Gastroesophageal sphincter (tissue), 3 donors: ENCODE results near the gene ZBTB8B.

Experiments used
- CTCF ChIP-seq, 4 experiments: fragments of 200-600 bp in 2 of 4; fragments of 450-650 bp in 2 of 4; sonication (generic) in 1 of 4; IDR thresholded peaks; one replicate each; pipeline ENCODE4 v1.5.1; 2017 to 2019; ENCODE audit warnings: antibody characterized with exemption in 4 of 4, mild to moderate bottlenecking in 2 of 4, moderate library complexity in 2 of 4
- POLR2A ChIP-seq, 2 donors: fragments of 450-650 bp; IDR thresholded peaks; one replicate each; pipeline ENCODE4 v1.6.1; 2017; ENCODE audit warnings: antibody characterized with exemption in 2 of 2, mild to moderate bottlenecking in 2 of 2, moderate library complexity in 1 of 2
- POLR2AphosphoS5 ChIP-seq: sonication (generic); formaldehyde crosslinking; IDR thresholded peaks from one replicate; pipeline ENCODE4 v1.6.1; 2017; ENCODE audit warnings: antibody characterized with exemption

DNA sequence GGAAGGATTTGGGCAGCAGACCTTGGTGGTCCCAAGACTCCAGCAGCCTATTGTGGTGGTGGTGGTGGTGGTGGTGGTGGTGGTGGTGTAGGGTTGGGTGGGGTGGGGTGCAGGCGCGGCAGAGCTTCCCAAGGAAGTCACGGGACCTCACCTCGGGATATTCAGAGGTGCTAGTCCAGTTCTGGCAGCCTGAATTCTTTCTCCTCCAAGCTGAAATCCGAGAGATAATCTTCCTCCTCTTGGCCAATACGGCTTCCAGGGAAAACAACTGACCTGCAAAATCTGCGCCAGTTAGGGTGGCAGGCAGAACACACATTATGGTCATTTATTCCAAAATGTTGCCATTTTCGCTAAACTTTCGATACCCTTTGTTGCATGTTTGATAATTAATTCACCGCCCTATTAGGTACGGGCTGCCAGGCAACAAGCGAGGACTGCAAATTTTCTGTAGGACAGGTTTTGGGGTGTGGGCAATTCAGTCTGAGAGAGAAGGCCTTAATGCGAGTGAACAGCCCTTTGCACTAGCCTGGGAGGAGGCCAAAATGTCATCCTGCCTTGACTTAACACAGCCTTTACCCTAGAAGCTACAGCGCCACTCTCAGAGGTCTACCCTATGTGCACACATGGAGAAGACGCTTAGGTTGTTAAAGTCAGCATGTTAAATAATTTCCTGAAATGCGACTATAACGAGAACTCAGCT lies 37.5 kb upstream of the ZBTB8B start:
- no peak for TF ChIP-seq POLR2AphosphoS5
- TF ChIP-seq CTCF (IDR thresholded peaks at IDR 0.05) = no peak
- no peak for TF ChIP-seq POLR2A (IDR thresholded peaks at IDR 0.05)
